Measurements from ENCODE around the gene SCGN. TPM values are rescaled to one million over a fixed set of nuclear protein-coding genes. Genes with fewer than 3 reads are reported as not detected.

The SCGN gene
- total RNA-seq, 1 experiment from 2014 or later, result not detected

- Histone ChIP-seq H3K79me2 (ENCODE audit: low read depth) (no peaks in the 10 kb centered on the region), H4K20me1 (ENCODE audit: insufficient read depth) (no peaks in the 10 kb centered on the region), H3K4me2 (no peak overlapping the region), H3F3A (ENCODE audit: insufficient read depth, low read depth) (no peaks in the 10 kb centered on the region), H3K27ac (no peak overlapping the region), H3K27me3 (ENCODE audit: insufficient read depth, low read depth) (no peaks in the 10 kb centered on the region), H3K9me2 (ENCODE audit: insufficient read depth) (no peaks in the 10 kb centered on the region), H3K4me1 (replicated peaks; ENCODE audit: insufficient read depth) (no peaks in the 10 kb centered on the region), H3K36me3 (ENCODE audit: low read depth) (no peaks in the 10 kb centered on the region), H3K4me3 (no peak overlapping the region), H3K9me3 (ENCODE audit: insufficient read depth, low read depth) (no peaks in the 10 kb centered on the region), H2AFZ (no peak overlapping the region)
- DNase-seq, result no peak
- intact Hi-C loops (cut with micrococcal nuclease; ENCODE audit: unreplicated experiment), result no loop called here
- BruUV-seq (replicated peaks), result no TSS peak
- CTCF ChIA-PET, result no interaction called here
- POLR2A ChIA-PET (ENCODE audit: unreplicated experiment), result no interaction called here
- TF ChIP-seq CTCF (conservative IDR thresholded peaks at IDR 0.05), result no peak
Measured at GRCh38 chr6:25689966-25690365, 38.0 kb downstream of the SCGN start.

GRCh38 chr6:25691894-25692293 lies 39.9 kb downstream of the SCGN start:
- Histone ChIP-seq H3K4me2 (no peak overlapping the region), H3K36me3 (ENCODE audit: low read depth) (no peaks in the 10 kb centered on the region), H4K20me1 (ENCODE audit: insufficient read depth) (no peaks in the 10 kb centered on the region), H2AFZ (no peak overlapping the region), H3K4me3 (no peak overlapping the region), H3K79me2 (ENCODE audit: low read depth) (no peaks in the 10 kb centered on the region), H3K4me1 (replicated peaks; ENCODE audit: insufficient read depth) (no peaks in the 10 kb centered on the region), H3K9me2 (ENCODE audit: insufficient read depth) (no peaks in the 10 kb centered on the region; the same call in 1 of the 2 replicates), H3K27ac (no peak overlapping the region), H3K9me3 (ENCODE audit: insufficient read depth, low read depth) (no peaks in the 10 kb centered on the region), H3F3A (ENCODE audit: insufficient read depth, low read depth) (no peaks in the 10 kb centered on the region), H3K27me3 (ENCODE audit: insufficient read depth, low read depth) (no peaks in the 10 kb centered on the region)
- ChIA-PET CTCF (no interaction called here), POLR2A (ENCODE audit: unreplicated experiment) (no interaction called here)
- no peak for DNase-seq
- BruUV-seq (replicated peaks), result no TSS peak
- intact Hi-C loops (cut with micrococcal nuclease; ENCODE audit: unreplicated experiment), result no loop called here
- TF ChIP-seq CTCF (conservative IDR thresholded peaks at IDR 0.05), result no peak
- no peak for TF ChIP-seq EZH2 (IDR thresholded peaks at IDR 0.05; ENCODE audit: low read depth)

- intact Hi-C loops (cut with micrococcal nuclease; ENCODE audit: unreplicated experiment), result no loop called here
- no peak overlapping the region for H3K4me3 ChIP-seq
- H3K9me3 ChIP-seq (ENCODE audit: insufficient read depth, low read depth), result no peaks in the 10 kb centered on the region
- no peak overlapping the region for H3K27ac ChIP-seq
- H3K36me3 ChIP-seq (ENCODE audit: low read depth), result no peaks in the 10 kb centered on the region
- no peak overlapping the region for H3K4me2 ChIP-seq
- no peaks in the 10 kb centered on the region for H3K27me3 ChIP-seq (ENCODE audit: insufficient read depth, low read depth)
- H3K79me2 ChIP-seq (ENCODE audit: low read depth), result no peaks in the 10 kb centered on the region
- no TSS peak for BruUV-seq (replicated peaks)
- DNase-seq, result no peak
- no peak overlapping the region for H2AFZ ChIP-seq
- no peak for TF ChIP-seq CTCF (conservative IDR thresholded peaks at IDR 0.05)
- no peaks in the 10 kb centered on the region; the same call in 1 of the 2 replicates for H3K9me2 ChIP-seq (ENCODE audit: insufficient read depth)
- POLR2A ChIA-PET (ENCODE audit: unreplicated experiment), result no interaction called here
- CTCF ChIA-PET, result no interaction called here
- no peaks in the 10 kb centered on the region for H3F3A ChIP-seq (ENCODE audit: insufficient read depth, low read depth)
- no peaks in the 10 kb centered on the region for H3K4me1 ChIP-seq (replicated peaks; ENCODE audit: insufficient read depth)
- H4K20me1 ChIP-seq (ENCODE audit: insufficient read depth), result no peaks in the 10 kb centered on the region
Measured at GRCh38 chr6:25692472-25692871, 40.5 kb downstream of the SCGN start.

Data from PC-9 (cell line).